ENCODE results near the gene SLC39A1.
"Not testable (repeated sequence)": the region's sequence is repeated elsewhere in the genome, so short reads cannot be mapped to it uniquely, and the experiment has no call there.

Gene SLC39A1, protein sequence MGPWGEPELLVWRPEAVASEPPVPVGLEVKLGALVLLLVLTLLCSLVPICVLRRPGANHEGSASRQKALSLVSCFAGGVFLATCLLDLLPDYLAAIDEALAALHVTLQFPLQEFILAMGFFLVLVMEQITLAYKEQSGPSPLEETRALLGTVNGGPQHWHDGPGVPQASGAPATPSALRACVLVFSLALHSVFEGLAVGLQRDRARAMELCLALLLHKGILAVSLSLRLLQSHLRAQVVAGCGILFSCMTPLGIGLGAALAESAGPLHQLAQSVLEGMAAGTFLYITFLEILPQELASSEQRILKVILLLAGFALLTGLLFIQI

GRCh38 chr1:153963030-153963849 lies at the start of gene SLC39A1:
SLC39A1 (minus strand) TSS chr1:153963537; CDS start chr1:153962715, 822 bp downstream.
- peak; percentile 83 for DNase-seq (ENCODE audit: low read depth)

DNA sequence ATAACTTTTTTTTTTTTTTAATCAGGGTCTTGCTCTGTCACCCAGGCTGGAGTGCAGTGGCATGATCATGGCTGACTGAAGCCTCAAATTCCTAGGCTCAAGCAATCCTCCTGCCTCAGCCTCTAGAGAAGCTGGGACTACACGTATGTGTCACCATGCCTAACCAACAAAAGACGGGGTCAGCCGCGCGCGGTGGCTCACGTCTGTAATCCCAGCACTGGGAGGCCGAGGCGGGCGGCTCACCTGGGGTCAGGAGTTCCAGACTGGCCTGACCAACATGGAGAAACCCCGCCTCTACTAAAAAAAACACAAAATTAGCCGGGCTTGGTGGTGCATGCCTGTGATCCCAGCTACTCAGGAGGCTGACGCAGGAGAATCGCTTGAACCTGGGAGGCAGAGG lies 49.2 kb upstream of the SLC39A1 start:
- DNase-seq (ENCODE audit: low read depth), result not testable (repeated sequence)

GRCh38 chr1:154012129-154012528 lies 48.8 kb upstream of the SLC39A1 start:
- no peak for DNase-seq (ENCODE audit: low read depth)

DNA sequence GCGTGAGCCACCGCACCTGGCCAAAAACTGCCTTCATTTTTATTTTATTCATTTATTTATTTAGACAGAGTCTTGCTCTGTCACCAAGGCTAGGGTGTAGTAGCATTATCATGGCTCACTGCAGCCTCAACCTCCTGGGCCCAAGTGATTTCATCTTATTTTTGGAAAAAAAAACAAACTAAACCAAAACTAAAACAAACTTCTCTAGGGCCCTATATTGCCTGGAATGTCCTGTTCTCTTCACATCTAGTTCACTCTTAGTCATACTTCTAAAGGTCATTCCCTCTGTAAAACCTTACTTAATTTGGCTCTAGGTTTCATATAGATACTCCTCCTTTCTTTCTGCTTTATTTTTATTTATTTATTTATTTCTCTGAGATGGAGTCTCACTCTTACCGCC lies 42.8 kb upstream of the SLC39A1 start:
- no peak for DNase-seq (ENCODE audit: low read depth)

DNA sequence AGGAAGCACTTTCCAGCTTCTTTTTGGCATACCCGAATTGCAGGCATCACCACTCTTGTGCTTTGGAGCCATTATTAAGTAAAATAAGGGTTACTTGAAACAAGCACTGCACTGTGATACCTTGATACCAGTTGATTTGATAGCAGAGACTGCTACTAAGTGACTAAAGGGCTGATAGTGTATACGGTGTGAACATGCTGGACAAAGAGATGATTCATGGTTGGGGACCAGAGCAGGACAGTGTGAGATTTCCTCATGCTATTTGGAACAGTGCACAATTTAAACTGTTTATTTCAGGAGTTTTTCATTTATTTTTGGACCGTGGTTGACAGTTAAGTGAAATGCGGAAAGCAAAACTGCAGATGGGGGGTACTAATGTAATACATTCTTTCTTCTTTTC lies 37.1 kb upstream of the SLC39A1 start:
- no peak for DNase-seq (ENCODE audit: low read depth)

DNA sequence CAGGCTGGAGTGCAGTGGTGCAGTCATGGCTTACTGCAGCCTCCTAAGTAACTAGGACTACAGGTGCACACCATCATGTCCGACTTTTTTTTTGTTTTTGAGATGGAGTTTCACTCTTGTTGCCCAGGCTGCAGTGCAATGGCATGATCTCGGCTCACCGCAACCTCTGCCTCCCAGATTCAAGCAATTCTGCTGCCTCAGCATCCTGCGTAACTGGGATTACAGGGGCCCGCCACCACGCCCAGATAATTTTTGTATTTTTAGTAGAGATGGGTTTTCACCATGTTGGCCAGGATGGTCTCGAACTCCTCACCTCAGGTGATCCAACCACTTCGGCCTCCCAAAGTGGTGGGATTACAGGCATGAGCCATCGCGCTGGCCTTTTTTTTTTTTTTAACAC lies 33.5 kb upstream of the SLC39A1 start:
- not testable (repeated sequence) for DNase-seq (ENCODE audit: low read depth)

DNA sequence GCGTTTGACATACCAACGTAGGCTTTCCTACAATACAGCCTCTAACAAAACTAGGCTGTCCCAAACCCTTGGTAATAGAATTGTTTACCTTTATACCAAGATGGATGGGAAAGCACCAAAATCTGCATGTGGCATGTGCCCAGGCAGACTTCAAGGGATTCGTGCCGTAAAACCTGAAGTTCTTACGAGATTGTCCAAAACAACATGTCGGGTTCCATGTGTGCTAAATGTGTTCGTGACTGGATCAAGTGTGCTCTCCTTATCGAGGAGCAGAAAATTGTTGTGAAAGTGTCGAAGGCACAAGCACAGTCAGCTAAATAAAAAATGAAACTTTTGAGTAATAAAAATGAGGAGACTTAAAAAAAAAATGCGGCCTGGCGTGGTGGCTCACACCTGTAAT lies 32.3 kb upstream of the SLC39A1 start:
- no peak for DNase-seq (ENCODE audit: low read depth)

DNA sequence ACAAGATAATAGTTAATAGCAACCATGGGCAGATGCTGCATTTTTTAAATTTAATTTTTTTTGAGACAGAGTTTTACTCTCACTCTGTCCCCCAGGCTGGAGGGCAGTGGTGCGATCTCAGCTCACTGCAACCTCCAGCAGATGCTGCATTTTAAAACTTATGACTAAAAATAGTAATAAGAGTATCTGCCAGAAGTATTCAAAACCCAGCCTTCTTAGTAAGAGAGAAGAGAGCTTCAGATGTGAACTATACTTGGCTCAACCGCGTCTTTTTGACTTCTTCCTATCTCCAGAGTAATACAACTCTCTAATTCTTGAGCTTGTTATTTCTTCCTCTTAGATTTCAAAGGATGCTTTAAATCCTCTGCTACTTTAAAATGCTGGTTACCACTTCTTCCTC lies 31.9 kb upstream of the SLC39A1 start:
- DNase-seq (ENCODE audit: low read depth), result no peak

- DNase-seq (ENCODE audit: low read depth), result no peak
Observed at GRCh38 chr1:153991806-153992205, 28.5 kb upstream of the SLC39A1 start.

DNA sequence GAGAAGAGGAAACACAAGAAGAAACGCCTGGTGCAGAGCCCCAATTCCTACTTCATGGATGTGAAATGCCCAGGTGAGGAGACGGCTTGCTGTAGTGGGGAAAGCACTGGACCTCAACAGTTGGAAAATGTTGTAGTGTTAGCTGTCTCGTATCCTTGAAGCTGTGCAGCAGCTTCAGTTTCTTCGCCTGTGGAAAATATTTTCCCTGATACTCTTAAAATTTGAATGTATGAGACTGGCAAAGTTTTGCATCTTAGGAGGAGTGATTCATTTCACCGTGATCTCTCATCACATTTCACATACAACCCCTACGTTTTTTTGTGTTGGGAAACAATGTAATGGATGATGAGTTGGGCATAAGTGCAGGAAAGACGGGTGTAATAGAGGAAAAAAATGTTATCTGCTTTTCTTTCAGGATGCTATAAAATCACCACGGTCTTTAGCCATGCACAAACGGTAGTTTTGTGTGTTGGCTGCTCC lies 27.9 kb upstream of the SLC39A1 start:
- DNase-seq (ENCODE audit: low read depth), result no peak

DNA sequence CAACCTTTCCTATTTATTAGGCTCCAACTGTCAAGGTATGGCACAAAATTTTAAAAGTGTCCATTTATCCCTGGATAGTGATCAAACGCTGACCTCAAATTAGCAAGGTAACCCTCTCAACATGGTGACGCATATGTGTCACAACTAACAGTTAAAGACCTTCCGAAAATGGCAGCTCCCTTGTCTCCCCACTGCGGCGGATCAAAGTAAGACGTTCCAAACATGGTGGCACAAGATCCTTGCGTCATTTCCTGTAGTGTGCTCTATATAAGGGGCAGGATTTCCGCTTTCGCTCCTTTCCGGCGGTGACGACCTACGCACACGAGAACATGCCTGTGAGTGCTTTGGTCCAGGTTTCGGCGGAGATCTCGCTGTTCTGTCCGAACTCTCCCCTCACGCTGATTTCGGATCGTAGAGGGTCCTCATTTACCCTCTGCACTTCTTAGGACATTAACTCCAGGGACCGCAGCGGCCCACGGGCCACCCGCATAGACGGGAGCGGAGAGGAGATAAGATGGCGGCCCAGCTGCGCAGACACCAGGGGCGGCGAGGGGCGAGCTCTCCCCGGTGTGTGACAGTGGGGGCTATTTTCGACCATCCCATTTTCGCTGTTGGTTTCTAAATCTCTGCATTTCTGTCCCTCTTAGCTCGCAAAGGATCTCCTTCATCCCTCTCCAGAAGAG lies 27.3 kb upstream of the SLC39A1 start, which contains the start of gene RPS27:
RPS27 (plus strand) TSS at position 295 of the 683 bp plus-strand sequence; CDS start at position 330, 35 bp downstream.
- DNase-seq (ENCODE audit: low read depth), result peak; percentile 79

DNA sequence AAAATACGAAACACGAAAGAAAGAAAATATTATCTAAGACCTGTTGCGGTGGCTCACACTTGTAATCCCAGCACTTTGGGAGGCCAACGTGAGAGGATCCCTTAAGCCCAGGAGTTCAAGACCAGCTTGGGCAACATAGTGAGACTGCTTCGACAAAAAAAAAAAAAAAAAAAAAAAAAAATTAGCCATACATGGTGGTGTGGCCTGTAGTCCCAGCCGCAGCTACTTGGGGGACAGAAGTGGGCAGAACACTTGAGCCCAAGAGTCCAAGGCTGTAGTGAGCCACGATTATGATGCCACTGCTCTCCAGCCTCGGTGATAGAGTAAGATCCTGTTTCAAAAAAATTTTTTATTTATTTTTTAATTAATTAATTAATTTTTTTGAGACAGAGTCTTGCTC lies 24.3 kb upstream of the SLC39A1 start:
- DNase-seq (ENCODE audit: low read depth), result no peak

GRCh38 chr1:153985941-153986761 lies 22.8 kb upstream of the SLC39A1 start, which contains the start of gene RAB13:
RAB13 (minus strand) TSS chr1:153986339; CDS start chr1:153986236, 103 bp downstream.
- no peak for DNase-seq (ENCODE audit: low read depth)

GRCh38 chr1:153985341-153985912 lies 22.1 kb upstream of the SLC39A1 start:
- DNase-seq (ENCODE audit: low read depth), result peak; percentile 40

- no peak for DNase-seq (ENCODE audit: low read depth)
Observed at GRCh38 chr1:153984123-153984894, 21.0 kb upstream of the SLC39A1 start.

DNA sequence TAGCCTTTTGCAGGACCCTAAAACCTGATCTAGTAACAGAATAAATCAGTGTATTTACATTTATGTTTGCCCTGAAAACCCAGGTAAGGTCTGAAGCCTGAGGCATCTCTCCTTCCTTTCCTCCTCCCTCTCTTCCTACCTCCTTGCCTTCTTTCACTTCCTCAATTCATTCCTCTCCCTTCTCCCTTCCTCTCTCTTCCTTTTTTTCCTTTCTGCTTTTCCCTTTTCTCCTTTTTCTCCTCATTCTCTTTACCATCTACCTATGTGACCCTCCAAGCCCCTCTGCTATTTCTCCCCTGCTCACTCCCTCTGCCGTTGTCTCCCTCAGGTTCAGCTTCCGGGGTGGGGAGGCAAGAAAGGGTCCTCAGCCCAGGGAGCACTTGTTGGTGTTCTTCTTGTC lies 18.4 kb upstream of the SLC39A1 start:
- DNase-seq (ENCODE audit: low read depth), result not testable (repeated sequence)

- not testable (repeated sequence) for DNase-seq (ENCODE audit: low read depth)
Observed at GRCh38 chr1:153979091-153979490, 15.8 kb upstream of the SLC39A1 start.

GRCh38 chr1:153978274-153978909 lies 15.1 kb upstream of the SLC39A1 start:
- DNase-seq (ENCODE audit: low read depth), result no peak

Measured in activated gamma-delta T cell treated with anti-CD3 and anti-CD28 coated beads, Interleukin-2, amount 50 U/mL, for 16 hours (primary cell).